HuH-7 (cell line): ENCODE results near the gene BCAS1.

Experiments used
- DNase-seq: peaks from one replicate; pipeline ENCODE4 v3.0.0; 2011; ENCODE audit warnings: low spot score

Gene BCAS1

GRCh38 chr20:54076259-54076658 is 5.9 kb upstream of the BCAS1 start:
- DNase-seq, result no peak

- no peak for DNase-seq
Measured at GRCh38 chr20:54075322-54075721, 4.9 kb upstream of the BCAS1 start.

GRCh38 chr20:54074511-54074910 is 4.1 kb upstream of the BCAS1 start:
- DNase-seq, result no peak

GRCh38 chr20:54073288-54073687 is 2.9 kb upstream of the BCAS1 start:
- DNase-seq, result no peak

- no peak for DNase-seq
Measured at GRCh38 chr20:54069501-54069971, 858 bp downstream of the BCAS1 start.

- DNase-seq, result no peak
Measured at GRCh38 chr20:54068966-54069365, 1.4 kb downstream of the BCAS1 start.

GRCh38 chr20:54068495-54068894 is 1.9 kb downstream of the BCAS1 start:
- no peak for DNase-seq

GRCh38 chr20:54067606-54068174 is 2.7 kb downstream of the BCAS1 start:
- peak; percentile 39 for DNase-seq

GRCh38 chr20:54065601-54066038 is 4.8 kb downstream of the BCAS1 start:
- DNase-seq, result no peak

- DNase-seq, result no peak
Measured at GRCh38 chr20:54064939-54065338, 5.5 kb downstream of the BCAS1 start.

GRCh38 chr20:54063992-54064676 is 6.3 kb downstream of the BCAS1 start:
- DNase-seq, result no peak

GRCh38 chr20:54063580-54063979 is 6.8 kb downstream of the BCAS1 start:
- DNase-seq, result no peak

- DNase-seq, result peak; percentile 73
Measured at GRCh38 chr20:54062812-54063280, 7.5 kb downstream of the BCAS1 start.

- DNase-seq, result no peak
Measured at GRCh38 chr20:54061101-54061881, 9.1 kb downstream of the BCAS1 start.

- DNase-seq, result no peak
Measured at GRCh38 chr20:54059691-54060364, 10.6 kb downstream of the BCAS1 start.

GRCh38 chr20:54058420-54059139 is 11.8 kb downstream of the BCAS1 start:
- DNase-seq, result no peak

- no peak for DNase-seq
Measured at GRCh38 chr20:54056762-54057639, 13.4 kb downstream of the BCAS1 start.

- DNase-seq, result no peak
Measured at GRCh38 chr20:54054516-54054915, 15.9 kb downstream of the BCAS1 start.

- DNase-seq, result no peak
Measured at GRCh38 chr20:54051068-54051467, 19.3 kb downstream of the BCAS1 start.

GRCh38 chr20:54048891-54049545 is 21.4 kb downstream of the BCAS1 start:
- DNase-seq, result no peak
